22Rv1 (cell line): ENCODE results near the gene PIP4K2C.
"Not testable (repeated sequence)": the region's sequence is repeated elsewhere in the genome, so short reads cannot be mapped to it uniquely, and the experiment has no call there.

Source experiments
- H3K27ac ChIP-seq: fragments of 450-650 bp; 2 replicates; pipeline ENCODE4 v1.5.1; 2017
- ZFX ChIP-seq: fragments of 450-650 bp; IDR thresholded peaks from 2 replicates; pipeline ENCODE4 v1.6.1; 2017; ENCODE audit warnings: antibody characterized with exemption, borderline replicate concordance
- TF ChIP-seq, protein P1 (sequence below): fragments of 450-650 bp; IDR thresholded peaks from 2 replicates; pipeline ENCODE4 v1.5.1; 2017; ENCODE audit warnings: mild to moderate bottlenecking

The PIP4K2C gene

DNA sequence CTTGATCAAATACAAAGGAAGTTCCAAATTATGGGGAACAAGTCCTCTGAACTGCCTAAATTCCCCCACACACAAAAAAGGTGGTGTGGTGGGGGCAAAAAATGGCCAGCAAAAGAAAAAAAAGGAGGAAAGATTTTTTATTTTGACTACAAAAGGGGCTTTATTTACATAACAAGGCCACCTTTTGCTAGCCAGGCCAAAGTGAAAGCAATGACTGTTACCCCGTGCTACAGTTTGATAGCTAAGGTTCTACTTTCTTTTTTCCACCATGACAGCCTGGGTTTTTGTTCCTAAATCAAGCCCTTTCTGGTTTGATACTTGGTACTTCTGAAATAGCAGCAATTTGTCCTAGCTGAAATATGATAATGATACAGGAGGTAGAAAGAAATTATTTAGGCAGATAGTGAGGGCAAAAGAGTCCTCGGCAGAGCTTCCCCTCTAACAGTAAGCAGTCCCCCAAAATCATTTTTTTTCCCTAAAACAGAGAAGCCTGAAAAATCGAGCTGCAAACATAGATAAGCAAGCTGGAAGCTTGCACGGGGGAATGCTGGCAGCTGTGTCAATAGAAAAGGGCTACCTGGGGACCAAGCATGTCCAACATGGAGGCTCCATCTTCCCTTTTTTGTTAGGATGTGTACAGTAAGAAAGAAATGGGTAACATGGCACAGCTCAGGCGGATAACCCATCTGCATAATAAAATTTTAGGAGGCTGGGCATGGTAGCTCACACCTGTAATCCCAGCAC is 50.9 kb downstream of the PIP4K2C start:
- H3K27ac ChIP-seq, result no peak overlapping the region
- TF ChIP-seq, protein P1, sequence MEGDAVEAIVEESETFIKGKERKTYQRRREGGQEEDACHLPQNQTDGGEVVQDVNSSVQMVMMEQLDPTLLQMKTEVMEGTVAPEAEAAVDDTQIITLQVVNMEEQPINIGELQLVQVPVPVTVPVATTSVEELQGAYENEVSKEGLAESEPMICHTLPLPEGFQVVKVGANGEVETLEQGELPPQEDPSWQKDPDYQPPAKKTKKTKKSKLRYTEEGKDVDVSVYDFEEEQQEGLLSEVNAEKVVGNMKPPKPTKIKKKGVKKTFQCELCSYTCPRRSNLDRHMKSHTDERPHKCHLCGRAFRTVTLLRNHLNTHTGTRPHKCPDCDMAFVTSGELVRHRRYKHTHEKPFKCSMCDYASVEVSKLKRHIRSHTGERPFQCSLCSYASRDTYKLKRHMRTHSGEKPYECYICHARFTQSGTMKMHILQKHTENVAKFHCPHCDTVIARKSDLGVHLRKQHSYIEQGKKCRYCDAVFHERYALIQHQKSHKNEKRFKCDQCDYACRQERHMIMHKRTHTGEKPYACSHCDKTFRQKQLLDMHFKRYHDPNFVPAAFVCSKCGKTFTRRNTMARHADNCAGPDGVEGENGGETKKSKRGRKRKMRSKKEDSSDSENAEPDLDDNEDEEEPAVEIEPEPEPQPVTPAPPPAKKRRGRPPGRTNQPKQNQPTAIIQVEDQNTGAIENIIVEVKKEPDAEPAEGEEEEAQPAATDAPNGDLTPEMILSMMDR, result no peak
- no peak for TF ChIP-seq ZFX

DNA sequence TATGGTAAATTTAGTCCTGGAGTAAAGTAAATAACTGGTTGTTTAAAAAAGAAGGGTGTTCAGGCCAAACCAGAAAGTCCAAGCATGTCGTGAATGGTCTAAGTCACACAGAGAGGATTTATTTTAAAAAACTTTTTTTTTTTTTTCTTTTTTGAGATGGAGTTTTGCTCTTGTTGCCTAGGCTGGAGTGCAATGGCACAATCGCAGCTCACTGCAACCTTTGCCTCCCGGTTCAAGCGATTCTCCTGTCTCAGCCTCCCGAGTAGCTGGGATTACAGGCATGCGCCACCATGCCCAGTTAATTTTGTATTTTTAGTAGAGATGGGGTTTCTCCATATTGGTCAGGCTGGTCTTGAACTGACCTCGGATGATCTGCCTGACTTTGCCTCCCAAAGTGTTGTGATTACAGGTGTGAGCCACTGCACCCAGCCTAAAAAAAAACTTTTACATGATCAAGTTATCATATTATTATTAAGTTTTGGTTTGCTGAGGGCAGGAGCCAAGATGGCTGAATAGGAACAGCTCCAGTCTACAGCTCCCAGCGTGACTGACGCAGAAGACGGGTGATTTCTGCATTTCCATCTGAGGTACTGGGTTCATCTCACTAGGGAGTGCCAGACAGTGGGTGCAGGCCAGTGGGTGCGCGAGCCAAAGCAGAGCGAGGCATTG is 55.1 kb downstream of the PIP4K2C start:
- not testable (repeated sequence) for H3K27ac ChIP-seq

DNA sequence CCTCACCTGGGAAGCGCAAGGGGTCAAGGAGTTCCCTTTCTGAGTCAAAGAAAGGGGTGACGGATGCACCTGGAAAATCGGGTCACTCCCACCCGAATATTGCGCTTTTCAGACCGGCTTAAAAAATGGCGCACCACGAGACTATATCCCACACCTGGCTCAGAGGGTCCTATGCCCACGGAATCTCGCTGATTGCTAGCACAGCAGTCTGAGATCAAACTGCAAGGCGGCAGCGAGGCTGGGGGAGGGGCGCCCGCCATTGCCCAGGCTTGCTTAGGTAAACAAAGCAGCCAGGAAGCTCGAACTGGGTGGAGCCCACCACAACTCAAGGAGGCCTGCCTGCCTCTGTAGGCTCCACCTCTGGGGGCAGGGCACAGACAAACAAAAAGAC is 55.7 kb downstream of the PIP4K2C start:
- not testable (repeated sequence) for H3K27ac ChIP-seq
